ENCODE data around the gene MXRA5.

- no peak for TF ChIP-seq CTCF (conservative IDR thresholded peaks at IDR 0.05)
- no peak for TF ChIP-seq ZFX (IDR thresholded peaks at IDR 0.05)
Measured at GRCh38 chrX:3351276-3351675, 4.8 kb upstream of the MXRA5 start.
